GM18861 (cell line): Measurements from ENCODE around the gene GPR157.
"Not testable (repeated sequence)": the region's sequence is repeated elsewhere in the genome, so short reads cannot be mapped to it uniquely, and the experiment has no call there.

ENCODE experiments used
- ATAC-seq: cut with Tn5 transposase; IDR thresholded peaks from one replicate; pipeline ENCODE4 v1.9.1; 2021; ENCODE audit not compliant: unreplicated experiment

Gene GPR157

DNA sequence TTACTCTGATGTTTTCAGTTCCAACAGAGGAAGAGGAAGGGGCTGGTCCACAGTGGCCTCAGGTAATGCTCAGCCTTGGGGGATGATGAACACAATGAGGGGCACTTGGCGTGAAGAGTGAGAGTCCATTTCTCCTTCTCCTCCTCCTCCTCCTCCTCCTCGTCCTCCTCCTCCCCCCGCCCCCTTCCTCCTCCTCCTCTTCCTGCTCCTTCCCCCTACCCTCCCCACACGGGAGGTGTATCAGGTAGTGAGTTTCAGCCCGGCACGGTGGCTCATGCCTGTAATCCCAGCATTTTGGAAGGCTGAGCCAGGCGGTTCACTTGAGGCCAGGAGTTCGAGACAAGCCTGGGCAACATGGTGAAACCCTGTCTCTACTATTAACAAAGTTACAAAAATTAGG is 17.3 kb upstream of the GPR157 start:
- no peak for ATAC-seq

GRCh38 chr1:9145714-9146113 is 16.8 kb upstream of the GPR157 start:
- no peak for ATAC-seq

DNA sequence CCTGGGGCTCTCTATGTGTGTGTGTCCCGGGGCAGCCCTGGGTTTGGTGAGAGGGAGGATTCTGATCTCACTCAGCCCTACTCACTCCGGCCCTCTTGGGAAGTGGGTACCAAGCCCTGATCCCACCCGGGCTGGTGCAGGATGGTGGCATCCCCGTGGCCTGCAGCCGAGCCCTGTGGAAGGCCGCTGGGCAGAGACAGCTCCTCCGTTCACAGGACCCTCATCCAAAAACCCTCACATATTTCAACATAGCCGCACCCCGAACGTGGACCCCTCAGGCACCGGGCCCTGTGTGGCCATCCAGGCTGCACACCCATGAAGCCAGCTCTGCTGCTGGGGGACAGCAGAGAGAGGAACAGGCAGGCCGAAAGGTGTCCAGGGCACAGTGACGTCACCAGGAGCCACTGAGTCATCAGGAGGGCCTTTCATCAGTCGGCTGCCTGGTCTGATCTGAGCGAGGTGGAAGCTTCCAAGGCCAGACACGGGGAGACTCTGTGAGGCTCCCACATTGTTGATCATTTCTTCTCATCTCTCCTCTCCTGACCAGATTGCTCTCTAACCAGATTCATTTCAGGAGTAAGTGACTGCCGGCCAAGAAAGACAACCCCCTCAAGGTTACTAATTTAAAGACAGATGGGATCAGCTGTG is 16.2 kb upstream of the GPR157 start:
- ATAC-seq = no peak

GRCh38 chr1:9144494-9144893 is 15.6 kb upstream of the GPR157 start:
- ATAC-seq = not testable (repeated sequence)

DNA sequence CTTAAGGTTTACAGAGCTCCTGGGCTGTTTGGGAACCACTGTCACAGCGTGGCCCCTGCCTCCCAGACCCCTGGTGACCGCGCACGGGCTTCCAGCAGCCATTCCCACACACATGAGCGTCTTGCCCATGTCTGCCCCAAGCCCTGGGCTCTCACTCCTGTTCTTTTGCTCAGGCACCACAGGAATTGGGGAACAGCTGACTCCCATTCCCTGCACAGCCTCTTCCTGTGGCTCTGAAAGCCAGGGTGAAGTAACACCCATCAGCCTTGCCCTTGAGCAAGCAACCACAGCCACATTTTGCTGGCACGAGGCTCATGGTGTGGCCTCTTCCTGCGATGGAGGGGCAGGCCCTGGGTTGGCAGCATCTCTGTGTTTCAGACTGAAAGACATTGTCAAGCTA is 14.3 kb upstream of the GPR157 start:
- ATAC-seq = no peak

DNA sequence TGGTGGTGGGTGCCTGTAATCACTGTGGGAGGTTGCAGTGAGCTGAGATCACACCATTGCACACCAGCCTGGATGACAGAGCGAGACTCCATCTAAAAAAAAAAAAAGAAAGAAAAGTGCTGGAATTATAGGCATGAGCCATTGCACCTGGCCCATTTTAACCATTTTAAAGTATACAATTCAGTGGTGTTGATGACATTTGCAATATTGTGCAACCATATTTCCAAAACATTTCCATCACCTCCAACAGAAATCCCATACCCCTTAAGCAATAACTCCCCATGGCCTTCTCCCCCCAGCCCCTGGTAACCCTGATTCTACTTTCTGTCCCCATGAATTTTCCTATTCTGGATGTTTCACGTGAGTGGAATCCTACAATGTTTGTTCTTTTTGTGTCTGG is 11.0 kb upstream of the GPR157 start:
- no peak for ATAC-seq

DNA sequence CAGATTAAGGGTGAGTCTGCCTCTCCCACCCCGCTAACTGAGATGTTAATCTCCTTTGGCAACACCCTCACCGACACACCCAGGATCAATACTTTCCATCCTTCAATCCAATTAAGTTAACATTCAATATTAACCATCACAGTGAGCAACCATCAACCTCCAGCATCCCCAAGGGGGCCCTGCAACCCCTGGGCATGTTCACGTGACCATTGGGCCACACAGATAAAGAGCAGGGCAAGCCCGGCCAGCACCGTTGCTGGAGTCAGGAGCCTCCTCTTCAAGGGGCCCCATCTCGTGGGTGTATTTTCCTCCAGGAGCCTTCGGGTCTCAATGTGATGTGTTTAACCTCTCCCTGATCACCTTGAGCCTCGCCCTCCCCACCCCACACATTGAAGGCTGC is 8.0 kb upstream of the GPR157 start:
- no peak for ATAC-seq

- no peak for ATAC-seq
Observed at GRCh38 chr1:9135073-9135836, 6.4 kb upstream of the GPR157 start.

- no peak for ATAC-seq
Observed at GRCh38 chr1:9133870-9134585, 5.1 kb upstream of the GPR157 start.

DNA sequence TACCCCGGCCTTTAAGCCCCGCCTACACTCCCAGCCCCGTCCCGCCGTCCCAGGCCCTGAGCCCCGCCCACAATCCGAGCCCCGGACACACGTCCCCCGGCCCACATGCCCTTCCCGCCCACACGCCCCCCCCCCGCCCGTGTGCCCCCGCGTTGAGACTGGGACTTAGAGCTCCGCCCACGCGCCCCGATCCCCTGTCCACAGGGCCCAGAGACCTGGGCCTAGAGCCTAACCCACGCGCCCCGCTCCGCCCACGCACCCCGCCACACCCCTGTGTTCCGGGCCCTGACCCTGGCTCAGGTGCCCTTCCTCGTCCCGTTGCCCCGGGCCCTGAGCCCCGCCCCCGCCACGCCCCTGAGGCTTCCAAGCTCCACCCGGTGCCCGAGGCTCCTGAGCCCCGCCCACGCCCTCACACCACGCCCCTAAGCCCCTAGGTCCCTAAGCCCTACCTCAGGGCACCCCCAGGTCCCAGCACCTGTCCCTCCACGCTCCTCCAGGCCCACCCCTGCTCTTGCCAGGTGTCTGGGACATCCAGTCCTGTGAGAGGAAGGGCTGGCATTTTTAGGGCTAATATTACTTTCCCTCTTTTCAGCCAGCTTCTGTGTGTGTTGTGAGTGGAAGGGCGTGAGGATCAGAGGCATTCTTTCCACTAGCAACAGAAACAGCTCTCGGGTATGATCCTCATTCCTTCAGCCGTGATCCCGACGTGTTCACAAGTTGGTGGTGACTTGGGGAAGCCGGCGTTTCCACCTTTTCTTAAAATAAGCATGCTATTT is 552 bp upstream of the GPR157 start:
- ATAC-seq = peak; percentile 53

GRCh38 chr1:9128166-9128519 is 759 bp downstream of the GPR157 start:
- no peak for ATAC-seq

DNA sequence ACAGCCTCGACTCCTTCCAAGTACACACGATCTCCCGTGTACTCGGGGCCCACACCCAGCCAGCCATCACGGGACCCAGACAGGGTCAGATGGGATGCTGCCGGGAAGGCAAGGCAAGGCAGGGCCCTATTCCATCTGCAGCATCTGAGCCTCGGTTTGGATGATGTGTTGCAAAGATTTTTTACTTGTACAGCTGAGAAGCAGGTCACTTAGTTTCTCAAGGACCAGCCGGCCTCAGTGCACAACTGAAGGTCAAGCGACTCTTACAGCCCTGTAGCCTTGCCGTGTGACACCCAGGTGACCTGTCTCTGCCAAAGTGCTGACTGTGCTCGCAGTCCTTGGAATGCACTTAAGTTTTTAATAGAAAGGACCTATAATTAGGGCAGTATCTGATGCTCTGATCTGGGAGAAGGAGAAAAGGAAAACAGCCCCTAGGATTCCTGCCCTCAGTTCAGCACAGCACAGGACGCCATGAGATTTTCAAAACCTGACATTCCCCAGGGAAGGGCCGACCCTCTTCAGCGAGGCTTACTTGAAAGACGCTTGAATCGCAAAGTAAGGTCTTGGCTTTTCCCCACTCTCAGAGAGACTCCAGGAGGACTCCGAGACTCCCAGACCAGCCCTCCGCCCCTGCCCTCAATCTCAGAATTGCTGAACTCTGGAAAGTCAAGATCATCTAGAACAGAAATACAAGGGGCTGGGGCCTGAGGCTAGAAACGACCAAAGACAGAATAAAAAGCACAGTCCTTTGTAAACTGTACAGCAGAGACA is 1.3 kb downstream of the GPR157 start:
- no peak for ATAC-seq

DNA sequence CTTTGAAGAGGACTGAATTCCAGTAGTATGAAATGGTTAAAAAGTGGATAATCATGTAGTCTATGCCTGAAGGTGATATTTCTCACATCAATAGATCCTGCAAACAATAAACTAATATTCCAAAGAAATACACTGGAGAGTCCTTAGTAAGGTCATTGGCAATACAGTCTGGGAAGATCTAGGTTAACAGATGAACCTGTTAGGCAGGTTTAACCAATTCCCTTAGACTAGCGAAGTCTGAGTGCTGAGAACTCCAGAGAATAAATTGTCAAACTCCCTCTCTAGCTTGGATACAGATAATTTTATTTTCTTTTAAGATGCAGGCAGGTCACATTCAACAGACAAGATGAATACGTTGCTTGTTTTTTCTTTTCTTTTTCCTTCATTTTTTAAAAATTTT is 2.4 kb downstream of the GPR157 start:
- no peak for ATAC-seq

DNA sequence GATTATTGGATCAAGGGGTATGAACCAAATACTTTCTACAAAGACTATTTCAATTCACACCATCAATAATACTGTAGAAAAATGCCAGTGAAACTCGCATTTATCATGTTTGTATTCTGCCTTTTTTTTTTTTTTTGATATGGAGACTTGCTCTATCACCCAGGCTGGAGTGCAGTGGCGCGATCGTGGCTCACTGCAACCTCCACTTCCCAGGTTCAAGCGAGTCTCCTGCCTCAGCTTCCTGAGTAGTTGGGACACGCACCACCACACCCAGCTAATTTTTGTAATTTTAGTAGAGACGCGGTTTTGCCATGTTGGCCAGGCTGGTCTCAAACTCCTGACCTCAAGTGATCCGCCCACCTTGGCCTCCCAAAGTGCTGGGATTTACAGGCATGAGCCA is 3.1 kb downstream of the GPR157 start:
- not testable (repeated sequence) for ATAC-seq

- no peak for ATAC-seq
Observed at GRCh38 chr1:9125325-9125724, 3.6 kb downstream of the GPR157 start.

DNA sequence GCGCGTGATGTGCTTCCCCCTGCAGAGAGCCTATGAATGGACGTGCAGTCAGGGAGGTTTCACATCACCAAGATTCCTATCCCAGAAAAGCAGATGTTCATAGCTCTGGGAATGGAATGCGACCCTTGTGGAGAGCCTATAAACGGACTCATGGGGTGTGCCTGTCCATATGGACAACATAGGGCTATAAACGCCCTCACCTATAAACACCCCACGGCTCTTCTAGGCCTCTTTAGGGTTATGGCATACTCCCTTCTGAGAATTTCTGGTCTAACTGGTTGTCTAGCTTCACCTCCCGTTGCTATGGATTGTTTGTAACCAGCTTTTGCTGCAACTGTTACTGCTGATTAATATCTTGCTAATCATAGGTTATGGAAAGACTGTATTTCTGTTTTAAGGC is 4.5 kb downstream of the GPR157 start:
- ATAC-seq = not testable (repeated sequence)

- ATAC-seq = not testable (repeated sequence)
Observed at GRCh38 chr1:9123665-9124064, 5.2 kb downstream of the GPR157 start.

DNA sequence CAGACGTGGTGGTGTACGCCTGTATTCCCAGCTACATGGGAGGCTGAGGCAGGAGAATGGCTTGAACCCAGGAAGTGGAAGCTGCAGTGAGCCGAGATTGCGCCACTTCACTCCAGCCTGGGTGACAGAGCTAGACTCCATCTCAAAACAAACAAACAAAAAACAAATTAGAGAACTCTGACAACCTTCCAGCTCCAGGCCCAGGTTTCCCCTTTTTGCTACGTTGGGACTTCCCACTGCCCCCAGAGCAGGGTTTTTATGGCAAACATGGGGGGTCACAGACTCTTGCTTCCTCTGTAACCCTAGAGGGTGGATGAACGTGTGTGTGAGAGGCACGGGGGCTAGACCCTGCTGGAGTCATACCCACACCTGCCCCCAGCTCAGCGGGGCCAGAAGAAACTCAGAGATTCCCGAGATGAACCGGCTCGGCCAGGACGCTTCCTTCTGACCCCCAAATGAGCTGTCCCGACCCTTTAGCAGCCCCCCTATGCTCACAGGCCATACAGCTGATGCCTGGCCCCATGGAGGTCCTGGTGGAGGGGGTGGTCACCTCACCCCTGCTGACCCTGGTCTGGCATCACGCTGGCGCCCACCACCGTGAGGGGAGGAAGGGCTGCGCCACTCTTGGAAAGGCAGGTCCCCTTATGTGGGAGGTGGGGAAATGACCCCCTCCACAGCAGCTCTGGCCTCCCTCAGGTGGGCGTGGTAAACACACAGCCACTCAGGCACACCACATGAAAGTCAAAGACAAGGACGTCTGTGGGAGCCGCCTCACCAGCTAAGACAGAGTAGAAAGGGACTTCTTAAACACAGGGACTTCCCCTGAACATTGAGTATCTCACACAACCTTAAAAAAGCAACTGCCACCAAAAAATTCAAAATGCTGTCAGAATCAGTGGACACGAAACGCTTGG is 7.1 kb downstream of the GPR157 start:
- no peak for ATAC-seq

- ATAC-seq = no peak
Observed at GRCh38 chr1:9120312-9120958, 8.5 kb downstream of the GPR157 start.
